Lung (tissue), 12 donors: Measurements from ENCODE around the gene MTERF1. TPM values are rescaled to one million over a fixed set of nuclear protein-coding genes. Genes with fewer than 3 reads are reported as not detected.

Source experiments
- ATAC-seq: fragments of 200-7000 bp; cut with Tn5 transposase; one replicate; pipeline ENCODE4 v1.9.1; 2020; ENCODE audit warnings: moderate number of reproducible peaks; ENCODE audit not compliant: insufficient read depth, low FRiP score
- DNase-seq, 3 donors: peaks; one replicate each; pipeline ENCODE4 v3.0.0-alpha.2; 2013 to 2017
- H3K27ac ChIP-seq, 2 donors: one replicate each; pipeline ENCODE4 v1.5.1; 2013; ENCODE audit warnings: mild to moderate bottlenecking in 2 of 2, moderate library complexity in 2 of 2, control low read depth in 1 of 2, inconsistent platforms in 1 of 2, low read depth in 1 of 2, low read length in 1 of 2
- H3K27me3 ChIP-seq, 3 donors: one replicate each; pipeline ENCODE4 v1.5.1; 2013; ENCODE audit warnings: low read length in 2 of 3; ENCODE audit not compliant: control insufficient read depth in 3 of 3, insufficient read depth in 3 of 3
- H3K36me3 ChIP-seq, 4 donors: one replicate each; pipeline ENCODE4 v1.5.1; 2013; ENCODE audit warnings: low read length in 4 of 4, mild to moderate bottlenecking in 1 of 4, moderate library complexity in 1 of 4; ENCODE audit not compliant: control insufficient read depth in 4 of 4, insufficient read depth in 4 of 4
- H3K4me1 ChIP-seq, 5 donors: one replicate each; pipeline ENCODE4 v1.5.1; 2013; ENCODE audit warnings: low read length in 5 of 5, mild to moderate bottlenecking in 2 of 5, moderate library complexity in 1 of 5; ENCODE audit not compliant: control insufficient read depth in 5 of 5, insufficient read depth in 5 of 5
- H3K4me3 ChIP-seq: one replicate; pipeline ENCODE4 v1.5.1; 2013; ENCODE audit warnings: mild to moderate bottlenecking, control low read depth, moderate library complexity
- H3K9ac ChIP-seq, 2 donors: one replicate each; pipeline ENCODE4 v1.5.1; 2013; ENCODE audit warnings: low read length in 2 of 2, control low read depth in 1 of 2; ENCODE audit not compliant: insufficient read depth in 1 of 2
- H3K9me3 ChIP-seq, 4 donors: one replicate each; pipeline ENCODE4 v1.5.1; 2013; ENCODE audit warnings: low read length in 3 of 4, mild to moderate bottlenecking in 1 of 4, moderate library complexity in 1 of 4; ENCODE audit not compliant: control insufficient read depth in 4 of 4, insufficient read depth in 3 of 4
- CTCF ChIP-seq: IDR thresholded peaks from 2 replicates; pipeline ENCODE4 v1.5.1; 2012; ENCODE audit warnings: mild to moderate bottlenecking; ENCODE audit errors: control extremely low read depth, extremely low read depth
- WGBS, 2 donors: extraction: QIAGEN DNeasy Blood & Tissue Kit; methylation state at CpG; one replicate each; pipeline ENCODE4 v1.1.7; 2013; 5-methylcytosine and 5-hydroxymethylcytosine counted together
- polyA plus RNA-seq, 2 donors: library from polyadenylated mRNA; stranded (reverse); fragments of 200-250 nt; gene quantifications; one replicate each; pipeline ENCODE4 v1.2.1, GENCODE V29; 2013
- total RNA-seq, 2 donors: library from RNA; depleted of rRNA in 1 of 2; stranded (reverse); fragments of >200 nt in 1 of 2; gene quantifications; one replicate each; pipeline ENCODE4 v1.2.1, GENCODE V29; 2014 to 2021
- donor health status: control.
- donor health status: control.
- donor health status: Bipolar disorder and iron deficiency.
- donor health status: healthy.
- donor health status: DM: yes; HTN: yes; CAD: no.

Gene MTERF1
- total and polyA plus RNA-seq, 4 donors, result 5.5 to 19.3 (median 9.4) TPM

- 65 to 72% methylated on average over 3 of the region's 3 CpGs for WGBS, 2 donors
- Histone ChIP-seq H3K9me3 (no peaks in the 10 kb centered on the region), H3K27me3 (no peaks in the 10 kb centered on the region), H3K4me3 (no peak overlapping the region), H3K36me3 (peaks cover 0 to 15% (median 12%) of the 10 kb centered on the region in 4 donors), H3K4me1 (peaks cover 0 to 7% (median 2%) of the 10 kb centered on the region in 5 donors), H3K9ac (no peak overlapping the region), H3K27ac (no peak overlapping the region)
- DNase-seq (no peak), ATAC-seq (no peak)
- no peak for TF ChIP-seq CTCF
Measured at GRCh38 chr7:91875851-91876250, 4.7 kb downstream of the MTERF1 start.

- Histone ChIP-seq H3K4me3 (no peak overlapping the region), H3K27ac (no peak overlapping the region), H3K27me3 (no peaks in the 10 kb centered on the region), H3K4me1 (no peaks in the 10 kb centered on the region), H3K9ac (no peak overlapping the region), H3K9me3 (no peaks in the 10 kb centered on the region), H3K36me3 (peaks cover 0 to 15% (median 10%) of the 10 kb centered on the region in 4 donors)
- ATAC-seq, result no peak
- no peak for DNase-seq
- TF ChIP-seq CTCF, result no peak
Measured at GRCh38 chr7:91872928-91873327, 7.6 kb downstream of the MTERF1 start.

GRCh38 chr7:91872069-91872468 is 8.4 kb downstream of the MTERF1 start:
- DNase-seq (no peak), ATAC-seq (no peak)
- H3K4me3 ChIP-seq, result no peak overlapping the region
- H3K36me3 ChIP-seq, result peaks cover 0 to 12% (median 8%) of the 10 kb centered on the region in 4 donors
- no peak overlapping the region for H3K27ac ChIP-seq
- H3K9me3 ChIP-seq, result no peaks in the 10 kb centered on the region
- no peaks in the 10 kb centered on the region for H3K27me3 ChIP-seq
- no peak overlapping the region for H3K9ac ChIP-seq
- no peak for TF ChIP-seq CTCF
- peaks cover 0 to 4% (median 0%) of the 10 kb centered on the region in 5 donors for H3K4me1 ChIP-seq

- Histone ChIP-seq H3K4me3 (no peak overlapping the region), H3K27ac (no peak overlapping the region), H3K4me1 (peaks cover 0 to 17% (median 0%) of the 10 kb centered on the region in 5 donors), H3K27me3 (no peaks in the 10 kb centered on the region), H3K9me3 (no peaks in the 10 kb centered on the region), H3K36me3 (peaks cover 0 to 12% (median 7%) of the 10 kb centered on the region in 4 donors), H3K9ac (no peak overlapping the region)
- DNase-seq (no peak), ATAC-seq (no peak)
- TF ChIP-seq CTCF, result no peak
- 80 to 90% methylated on average over 1 of the region's 1 CpG for WGBS, 2 donors
Measured at GRCh38 chr7:91869661-91870060, 10.8 kb downstream of the MTERF1 start.
